HL-60 (cell line): Measurements from ENCODE around the gene RGL1.

ENCODE experiments used
- POLR2AphosphoS5 ChIP-seq: IDR thresholded peaks from 2 replicates; pipeline ENCODE4 v1.6.1; 2012; ENCODE audit warnings: low read depth
- TF ChIP-seq, protein P1 (sequence below): IDR thresholded peaks from one replicate; pipeline ENCODE4 v1.5.1; 2011; ENCODE audit warnings: low read length, control low read depth, inconsistent platforms; ENCODE audit not compliant: insufficient read depth

DNA sequence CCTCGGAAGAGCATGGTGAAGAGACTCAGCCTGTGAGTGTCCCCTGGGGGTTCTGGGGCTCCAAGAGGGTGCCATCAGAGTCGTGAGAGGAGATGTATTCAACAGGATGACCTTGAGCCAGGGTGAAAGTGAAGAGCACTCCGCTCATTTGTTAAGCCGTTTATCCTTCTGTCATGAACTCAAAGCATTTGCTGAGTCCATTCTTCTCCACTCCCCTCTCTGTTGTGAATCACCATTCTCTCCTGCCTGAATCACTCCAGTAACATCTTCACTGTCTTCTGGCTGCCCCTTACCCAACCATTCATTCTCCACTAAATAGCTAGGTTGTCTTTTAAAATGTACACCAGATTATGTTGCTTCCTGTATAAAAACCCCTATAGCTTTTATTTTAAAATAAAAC, 102.2 kb downstream of the RGL1 start:
- TF ChIP-seq, protein P1, sequence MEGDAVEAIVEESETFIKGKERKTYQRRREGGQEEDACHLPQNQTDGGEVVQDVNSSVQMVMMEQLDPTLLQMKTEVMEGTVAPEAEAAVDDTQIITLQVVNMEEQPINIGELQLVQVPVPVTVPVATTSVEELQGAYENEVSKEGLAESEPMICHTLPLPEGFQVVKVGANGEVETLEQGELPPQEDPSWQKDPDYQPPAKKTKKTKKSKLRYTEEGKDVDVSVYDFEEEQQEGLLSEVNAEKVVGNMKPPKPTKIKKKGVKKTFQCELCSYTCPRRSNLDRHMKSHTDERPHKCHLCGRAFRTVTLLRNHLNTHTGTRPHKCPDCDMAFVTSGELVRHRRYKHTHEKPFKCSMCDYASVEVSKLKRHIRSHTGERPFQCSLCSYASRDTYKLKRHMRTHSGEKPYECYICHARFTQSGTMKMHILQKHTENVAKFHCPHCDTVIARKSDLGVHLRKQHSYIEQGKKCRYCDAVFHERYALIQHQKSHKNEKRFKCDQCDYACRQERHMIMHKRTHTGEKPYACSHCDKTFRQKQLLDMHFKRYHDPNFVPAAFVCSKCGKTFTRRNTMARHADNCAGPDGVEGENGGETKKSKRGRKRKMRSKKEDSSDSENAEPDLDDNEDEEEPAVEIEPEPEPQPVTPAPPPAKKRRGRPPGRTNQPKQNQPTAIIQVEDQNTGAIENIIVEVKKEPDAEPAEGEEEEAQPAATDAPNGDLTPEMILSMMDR: no peak
- no peak for TF ChIP-seq POLR2AphosphoS5
